Endometrial microvascular endothelial cells (primary cell): Measurements from ENCODE around the gene RAB40B. TPM values are rescaled to one million over a fixed set of nuclear protein-coding genes. Genes with fewer than 3 reads are reported as not detected.

Experiments used
- in situ Hi-C: cut with HindIII; loops from 2 replicates; pipeline ENCODE4 v1.10.0; 2017; ENCODE audit warnings: low sequenced_read_pairs, low pct_unique_long_range_greater_than_20kb; ENCODE audit errors: inconsistent ontology term
- total RNA-seq: library from RNA; depleted of rRNA; stranded (reverse); fragments of >200 nt; gene quantifications from one replicate; pipeline ENCODE4 v1.2.3, GENCODE V29; 2015; ENCODE audit errors: inconsistent ontology term

The RAB40B gene
- total RNA-seq, 1 donor from 2014 or later: 11.9 TPM

DNA sequence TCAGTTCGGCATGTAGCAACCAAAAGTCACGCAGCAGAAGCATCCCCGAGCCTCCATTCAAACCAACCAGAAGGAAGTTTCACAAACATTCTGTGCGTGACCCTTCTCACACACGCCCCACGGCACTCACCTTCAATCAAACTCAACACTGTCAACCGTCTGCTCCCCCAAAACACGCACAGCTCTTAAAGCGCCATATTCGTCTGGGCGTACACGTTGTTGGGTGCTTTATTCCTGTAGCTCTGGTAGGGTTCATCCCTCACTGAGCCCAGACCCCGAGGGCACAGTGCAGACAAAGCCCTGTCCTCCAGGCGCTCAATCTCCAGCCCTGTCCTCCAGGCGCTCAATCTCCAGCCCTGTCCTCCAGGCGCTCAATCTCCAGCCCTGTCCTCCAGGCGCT lies 2.2 kb downstream of the RAB40B start:
- in situ Hi-C loops: no loop called here

GRCh38 chr17:82694647-82695046 lies 3.9 kb downstream of the RAB40B start:
- in situ Hi-C loops: no loop called here

DNA sequence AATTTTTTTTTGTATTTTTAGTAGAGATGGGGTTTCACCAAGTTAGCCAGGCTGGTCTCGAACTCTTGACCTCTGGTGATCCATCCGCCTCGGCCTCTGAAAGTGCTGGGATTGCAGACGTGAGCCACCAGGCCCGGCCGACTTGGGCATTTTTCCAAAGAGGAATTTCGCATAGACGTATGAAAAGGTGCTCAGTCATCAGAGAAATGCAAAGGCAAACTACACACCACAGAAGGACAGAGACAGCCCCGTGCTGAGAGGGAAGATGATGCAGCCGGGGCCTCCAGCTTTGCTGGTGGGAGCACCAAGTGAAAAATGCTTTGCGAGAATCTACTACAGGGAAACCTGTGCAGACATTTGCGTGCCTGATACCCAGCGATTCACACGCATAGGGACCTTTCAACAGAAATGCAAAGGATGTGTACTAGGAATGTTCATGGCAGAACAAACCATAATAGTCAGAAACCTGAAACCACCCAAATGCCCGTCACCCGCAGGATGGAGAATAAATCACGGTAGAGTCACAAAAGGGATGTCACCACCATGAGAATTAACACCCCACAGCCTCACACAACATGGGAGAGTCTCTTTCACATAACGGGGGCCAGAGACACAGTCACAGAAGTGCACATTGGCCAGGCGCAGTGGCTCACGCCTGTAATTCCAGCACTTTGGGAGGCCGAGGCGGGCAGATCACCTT lies 5.2 kb downstream of the RAB40B start:
- in situ Hi-C loops: no loop called here

- in situ Hi-C loops: no loop called here
Measured at GRCh38 chr17:82692268-82692667, 6.2 kb downstream of the RAB40B start.

DNA sequence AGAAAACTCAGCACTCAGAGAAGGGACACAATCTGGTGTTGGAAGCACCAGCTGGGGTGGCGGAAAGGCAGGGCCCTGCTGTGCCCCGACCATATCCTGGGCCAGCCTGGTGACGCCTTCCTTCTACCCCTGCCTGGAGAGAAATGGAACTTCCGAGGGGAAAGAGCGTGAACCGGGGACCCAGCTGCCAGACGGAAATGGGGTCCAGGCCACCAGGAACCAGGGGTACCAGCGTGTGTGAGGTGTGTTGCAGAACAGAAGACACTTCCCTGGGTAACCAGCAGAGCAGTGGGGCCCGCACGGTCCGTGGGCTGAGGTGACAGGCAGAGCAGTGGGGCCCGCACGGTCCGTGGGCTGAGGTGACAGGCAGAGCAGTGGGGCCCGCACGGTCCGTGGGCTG lies 6.8 kb downstream of the RAB40B start:
- in situ Hi-C loops: no loop called here

DNA sequence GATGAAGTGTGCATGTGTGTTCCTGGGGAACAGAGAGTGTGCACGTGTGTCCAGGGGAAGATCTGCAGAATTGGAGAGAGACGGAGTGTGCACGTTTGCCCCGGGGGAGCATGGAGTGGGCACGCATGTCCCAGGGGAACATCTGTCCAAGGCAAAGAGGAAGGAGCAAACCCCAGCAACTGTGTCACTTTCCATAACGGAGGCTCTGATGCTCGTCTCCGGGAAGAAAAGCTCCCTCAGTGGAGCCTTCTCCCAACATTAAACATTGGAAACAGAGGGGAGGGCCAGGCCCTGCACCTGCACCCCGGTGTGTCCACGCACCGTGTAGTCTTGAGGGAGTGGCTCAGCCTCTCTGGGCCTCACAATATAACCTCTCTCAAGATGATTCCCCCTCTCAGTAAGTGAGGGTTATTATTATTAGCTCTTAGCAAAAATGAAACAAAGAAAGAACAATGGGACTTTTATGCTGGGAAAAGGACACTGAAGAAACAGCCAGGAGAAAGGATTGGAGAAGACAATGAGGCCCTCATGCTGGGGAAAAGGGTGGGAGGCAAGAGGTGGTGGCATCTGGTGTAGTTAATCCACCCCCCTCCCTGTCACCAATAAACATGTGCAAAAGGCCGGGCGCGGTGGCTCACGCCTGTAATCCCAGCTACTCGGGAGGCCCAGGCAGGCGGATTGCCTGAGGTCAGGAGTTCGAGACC lies 7.6 kb downstream of the RAB40B start:
- in situ Hi-C loops: no loop called here

GRCh38 chr17:82689077-82689476 lies 9.4 kb downstream of the RAB40B start:
- in situ Hi-C loops: no loop called here

GRCh38 chr17:82687871-82688270 lies 10.6 kb downstream of the RAB40B start:
- in situ Hi-C loops: no loop called here

DNA sequence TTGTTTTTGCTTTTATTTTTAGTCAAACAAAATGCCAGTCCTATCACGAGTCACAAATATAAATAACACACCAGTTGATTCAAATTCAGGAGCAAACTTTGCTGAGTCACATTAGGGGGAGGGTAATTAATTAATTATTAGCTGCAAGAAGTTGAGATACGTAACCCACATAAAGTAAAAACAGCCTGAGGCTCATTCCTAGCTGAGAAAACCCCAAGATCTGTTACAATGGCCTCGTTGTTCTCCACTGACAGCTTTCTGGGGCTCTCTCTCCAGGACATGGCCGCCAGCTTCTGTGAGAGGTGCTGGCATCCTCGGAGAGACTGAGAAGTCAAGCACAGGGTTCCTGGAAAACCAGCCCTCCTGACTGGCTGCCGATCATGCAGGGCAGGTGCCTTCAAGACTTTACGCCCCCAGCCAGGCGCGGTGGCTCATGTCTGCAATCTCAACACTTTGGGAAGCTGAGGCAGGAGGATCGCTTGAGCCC lies 11.1 kb downstream of the RAB40B start:
- in situ Hi-C loops: no loop called here

GRCh38 chr17:82686366-82687324 lies 11.9 kb downstream of the RAB40B start:
- in situ Hi-C loops: no loop called here

DNA sequence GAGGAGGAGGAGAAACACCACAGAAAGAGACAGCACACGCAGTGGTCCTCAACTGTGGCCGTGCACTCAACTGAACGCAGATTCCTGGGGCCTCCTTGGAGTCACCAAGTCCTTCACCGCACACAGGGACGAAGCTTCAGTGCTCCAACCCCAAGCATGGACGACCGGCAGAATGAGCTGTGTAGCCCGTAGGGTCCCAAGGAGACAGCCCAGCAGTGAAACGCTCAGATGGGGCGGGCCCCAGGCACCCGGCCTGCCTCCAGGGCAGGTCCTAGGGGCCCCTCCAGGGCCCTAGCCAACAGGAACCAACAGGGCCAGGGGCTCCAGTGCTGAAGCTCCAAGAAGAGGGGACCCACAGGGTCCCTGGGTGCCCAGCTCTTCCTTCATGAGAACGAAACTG lies 13.2 kb downstream of the RAB40B start:
- in situ Hi-C loops: no loop called here

DNA sequence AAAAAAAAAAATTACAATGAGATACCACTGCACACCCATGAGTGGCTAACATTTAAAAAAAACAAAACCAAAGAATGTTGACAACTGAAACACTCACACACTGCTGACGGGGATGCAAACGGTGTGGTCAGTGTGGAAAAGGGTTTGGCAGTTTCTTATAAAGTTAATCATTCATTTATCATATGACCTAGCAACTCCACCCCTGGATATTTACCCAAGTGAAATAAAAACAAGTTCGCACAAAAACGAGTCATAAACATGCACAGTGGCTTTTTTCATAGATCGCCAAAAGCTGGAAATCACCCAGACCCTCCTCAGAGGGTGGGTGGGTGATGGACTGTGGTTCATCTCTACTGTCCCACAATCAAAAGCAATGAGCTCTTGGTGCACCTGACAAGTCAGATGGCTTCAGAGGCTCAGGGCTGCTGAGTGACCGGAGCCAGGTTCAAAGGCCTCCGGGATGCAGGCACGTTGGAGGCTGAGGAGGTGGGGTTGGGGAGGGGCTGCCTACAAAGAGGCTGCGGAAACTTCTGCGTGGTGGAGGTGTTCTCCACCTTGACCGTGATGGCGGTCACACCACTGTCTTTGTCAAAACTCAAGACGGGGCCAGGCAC lies 14.2 kb downstream of the RAB40B start:
- in situ Hi-C loops: no loop called here

DNA sequence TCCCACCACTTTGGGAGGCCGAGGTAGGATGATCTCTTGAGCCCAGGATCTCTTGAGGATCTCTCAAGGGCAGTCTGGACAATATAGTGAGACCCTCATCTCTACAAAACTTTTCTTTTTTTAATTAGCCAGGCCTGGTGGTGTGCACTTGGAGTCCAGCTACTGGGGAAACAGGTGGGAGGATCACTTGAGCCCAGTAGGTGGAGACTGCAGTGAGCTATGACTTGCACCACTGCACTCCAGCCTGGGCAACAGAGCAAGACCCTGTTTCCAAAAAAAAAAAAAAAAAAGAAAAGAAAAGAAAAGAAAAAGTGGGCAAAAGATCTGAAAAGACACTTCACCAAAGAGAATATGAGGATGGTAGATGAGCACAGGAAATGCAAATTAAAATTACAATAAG lies 15.0 kb downstream of the RAB40B start:
- in situ Hi-C loops: no loop called here

GRCh38 chr17:82681547-82681946 lies 17.0 kb downstream of the RAB40B start:
- in situ Hi-C loops: no loop called here

DNA sequence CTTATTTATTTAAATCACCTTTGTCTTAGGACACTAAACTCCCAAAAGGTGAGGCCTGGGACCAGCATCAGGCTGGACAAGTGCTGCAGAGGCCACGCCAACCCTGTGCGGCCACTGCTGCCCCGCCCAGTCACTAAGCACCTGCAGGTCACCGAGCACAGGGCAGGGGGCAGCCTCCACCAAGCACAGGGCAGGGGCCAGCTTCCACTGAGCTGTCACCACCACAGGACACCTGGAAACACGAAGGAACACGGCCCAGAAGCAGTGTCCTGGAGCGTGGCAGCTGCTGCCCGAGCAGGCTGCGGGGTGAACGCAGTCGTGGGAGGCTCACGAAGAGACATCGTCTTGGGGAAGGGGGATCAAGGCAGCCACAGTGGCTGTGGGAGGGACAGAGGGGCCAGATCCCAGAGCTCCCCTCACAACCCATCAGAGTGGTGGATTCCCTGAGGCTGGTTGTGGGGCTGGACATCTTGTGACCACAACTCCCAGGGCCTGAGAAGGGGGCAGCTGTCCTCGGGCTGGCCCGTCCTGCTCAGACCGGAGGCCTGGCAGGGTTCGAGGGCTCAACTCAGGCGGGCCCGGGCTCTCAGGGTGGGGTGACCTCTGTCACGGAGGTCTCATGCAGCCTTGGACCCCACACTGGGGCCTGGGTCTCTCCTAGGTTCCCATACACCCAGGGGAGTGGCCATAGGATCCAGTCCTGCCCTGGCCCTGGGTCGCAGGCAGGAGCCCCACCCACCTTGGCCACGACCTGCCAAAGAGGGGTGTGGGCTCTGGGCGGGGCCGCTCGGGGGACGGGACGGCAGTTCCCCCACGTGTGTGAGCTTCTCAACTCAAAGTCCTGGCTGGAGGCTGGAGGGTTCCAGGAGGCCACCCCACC lies 18.7 kb downstream of the RAB40B start:
- in situ Hi-C loops: no loop called here

DNA sequence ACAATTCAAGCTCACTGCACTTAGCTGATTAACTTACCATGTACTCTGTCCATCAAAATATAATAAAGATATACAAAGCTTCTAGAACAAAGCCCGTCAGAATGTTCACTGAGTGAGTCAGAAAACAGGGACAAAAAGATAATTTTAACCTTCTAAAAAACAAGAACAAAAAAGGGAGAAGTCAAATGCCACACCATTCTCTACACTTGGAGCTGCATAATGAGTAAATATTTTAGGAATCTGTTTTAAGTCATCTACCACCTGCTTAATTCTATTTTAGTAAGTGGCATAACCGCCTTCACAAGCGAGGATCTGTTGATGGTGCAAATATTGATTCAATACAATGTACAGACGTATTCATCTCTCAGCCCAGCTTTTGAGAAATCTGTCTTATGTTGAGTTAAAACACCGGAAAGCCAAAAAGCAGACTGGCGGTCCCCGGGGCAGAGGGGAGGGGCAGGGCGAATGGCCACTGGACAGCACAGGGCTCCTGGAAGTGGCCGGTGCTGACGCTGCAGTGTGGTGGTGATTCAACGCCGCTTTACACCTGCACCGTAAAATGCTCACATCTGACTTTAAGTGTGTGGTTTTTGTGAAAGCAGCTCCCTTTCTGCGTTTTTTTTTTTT lies 20.1 kb downstream of the RAB40B start:
- in situ Hi-C loops: no loop called here

GRCh38 chr17:82677353-82677925 lies 21.1 kb downstream of the RAB40B start:
- in situ Hi-C loops: no loop called here
